ENCODE data around the gene CLIP1. TPM values are rescaled to one million over a fixed set of nuclear protein-coding genes. Genes with fewer than 3 reads are reported as not detected.
"Not testable (repeated sequence)": the region's sequence is repeated elsewhere in the genome, so short reads cannot be mapped to it uniquely, and the experiment has no call there.

CLIP1 gene
- total RNA-seq, 2 donors from 2014 or later = 91.2 to 180 TPM

GRCh38 chr12:122403831-122404230 is 18.6 kb downstream of the CLIP1 start:
- no peak for TF ChIP-seq CTCF (IDR thresholded peaks at IDR 0.05)
- no peak for ATAC-seq (ENCODE audit: insufficient number of reproducible peaks, low FRiP score, low read depth)
- Histone ChIP-seq H3K27me3 (replicated peaks; ENCODE audit: insufficient read depth) (no peaks in the 10 kb centered on the region), H3K4me1 (ENCODE audit: control insufficient read depth in 1 of 2, low read depth in 2 of 2) (peaks cover 25 to 43% of the 10 kb centered on the region in 2 donors), H3K27ac (no peak overlapping the region), H3K4me3 (no peak overlapping the region), H3K9me3 (no peaks in the 10 kb centered on the region), H3K36me3 (no peaks in the 10 kb centered on the region)
- no peak for DNase-seq (ENCODE audit: low spot score)

GRCh38 chr12:122403115-122403770 is 19.2 kb downstream of the CLIP1 start:
- Histone ChIP-seq H3K27me3 (replicated peaks; ENCODE audit: insufficient read depth) (no peaks in the 10 kb centered on the region), H3K4me1 (ENCODE audit: control insufficient read depth in 1 of 2, low read depth in 2 of 2) (peaks cover 27 to 46% of the 10 kb centered on the region in 2 donors), H3K9me3 (no peaks in the 10 kb centered on the region), H3K4me3 (no peak overlapping the region), H3K27ac (no peak overlapping the region), H3K36me3 (no peaks in the 10 kb centered on the region)
- no peak for TF ChIP-seq CTCF (IDR thresholded peaks at IDR 0.05)
- DNase-seq (ENCODE audit: low spot score) (no peak), ATAC-seq (ENCODE audit: insufficient number of reproducible peaks, low FRiP score, low read depth) (no peak)

- Histone ChIP-seq H3K27ac (no peak overlapping the region), H3K27me3 (replicated peaks; ENCODE audit: insufficient read depth) (no peaks in the 10 kb centered on the region), H3K36me3 (no peaks in the 10 kb centered on the region), H3K4me1 (ENCODE audit: control insufficient read depth in 1 of 2, low read depth in 2 of 2) (peaks cover 26 to 53% of the 10 kb centered on the region in 2 donors), H3K4me3 (no peak overlapping the region), H3K9me3 (no peaks in the 10 kb centered on the region)
- TF ChIP-seq CTCF (IDR thresholded peaks at IDR 0.05) = no peak
- DNase-seq (ENCODE audit: low spot score) (no peak), ATAC-seq (ENCODE audit: insufficient number of reproducible peaks, low FRiP score, low read depth) (no peak)
These were observed 20.2 kb downstream of the CLIP1 start for GRCh38 chr12:122402264-122402663.

GRCh38 chr12:122399592-122400373 is 22.7 kb downstream of the CLIP1 start:
- TF ChIP-seq CTCF (IDR thresholded peaks at IDR 0.05) = peak; percentile 62
- peaks cover 22 to 47% of the 10 kb centered on the region in 2 donors for H3K4me1 ChIP-seq (ENCODE audit: control insufficient read depth in 1 of 2, low read depth in 2 of 2)
- H3K9me3 ChIP-seq = no peaks in the 10 kb centered on the region
- peak; percentile 57 for DNase-seq (ENCODE audit: low spot score)
- H3K36me3 ChIP-seq = no peaks in the 10 kb centered on the region
- H3K27me3 ChIP-seq (replicated peaks; ENCODE audit: insufficient read depth) = no peaks in the 10 kb centered on the region
- peak overlapping the region; percentile 56 for H3K4me3 ChIP-seq
- peak; percentile 89 for ATAC-seq (ENCODE audit: insufficient number of reproducible peaks, low FRiP score, low read depth)
- H3K27ac ChIP-seq = peak overlapping the region; percentile 92 to 95

GRCh38 chr12:122399254-122399591 is 23.2 kb downstream of the CLIP1 start:
- no peaks in the 10 kb centered on the region for H3K27me3 ChIP-seq (replicated peaks; ENCODE audit: insufficient read depth)
- ATAC-seq (ENCODE audit: insufficient number of reproducible peaks, low FRiP score, low read depth) (no peak), DNase-seq (ENCODE audit: low spot score) (no peak)
- peak overlapping the region; percentile 92 to 95 for H3K27ac ChIP-seq
- H3K4me1 ChIP-seq (ENCODE audit: control insufficient read depth in 1 of 2, low read depth in 2 of 2) = peaks cover 22 to 51% of the 10 kb centered on the region in 2 donors
- H3K4me3 ChIP-seq = peak overlapping the region; percentile 56
- TF ChIP-seq CTCF (IDR thresholded peaks at IDR 0.05) = no peak
- no peaks in the 10 kb centered on the region for H3K9me3 ChIP-seq
- no peaks in the 10 kb centered on the region for H3K36me3 ChIP-seq

- peaks cover 19 to 51% of the 10 kb centered on the region in 2 donors for H3K4me1 ChIP-seq (ENCODE audit: control insufficient read depth in 1 of 2, low read depth in 2 of 2)
- H3K27me3 ChIP-seq (replicated peaks; ENCODE audit: insufficient read depth); H3K9me3 ChIP-seq; DNase-seq (ENCODE audit: low spot score); ATAC-seq (ENCODE audit: insufficient number of reproducible peaks, low FRiP score, low read depth); H3K4me3 ChIP-seq; H3K36me3 ChIP-seq: not testable (repeated sequence)
- H3K27ac ChIP-seq = peak overlapping the region; percentile 65 to 92
These were observed 24.5 kb downstream of the CLIP1 start for GRCh38 chr12:122397981-122398380.

Data from thoracic aorta (tissue), 2 donors.